B cell (primary cell): ENCODE data around the gene RPL19.

Experiments
- CTCF ChIP-seq: fragments of 200-600 bp; IDR thresholded peaks from one replicate; pipeline ENCODE4 v1.8.0; 2022; ENCODE audit warnings: antibody characterized with exemption, mild to moderate bottlenecking
- EZH2 ChIP-seq: IDR thresholded peaks from 2 replicates; pipeline ENCODE4 v1.6.1; 2012; ENCODE audit warnings: borderline replicate concordance, low read depth, mild to moderate bottlenecking, moderate library complexity, low read length; ENCODE audit not compliant: insufficient read depth, poor library complexity, severe bottlenecking

GRCh38 chr17:39240631-39241030 is 40.5 kb downstream of the RPL19 start:
- TF ChIP-seq CTCF (no peak), EZH2 (no peak)
